Tibial nerve (tissue), 4 donors: ENCODE data around the gene CRYGN. TPM values are rescaled to one million over a fixed set of nuclear protein-coding genes. Genes with fewer than 3 reads are reported as not detected.
A peak's percentile ranks its signal among the peaks of the same experiment; 100 is the strongest.

ENCODE experiments used
- DNase-seq, 2 donors: peaks; one replicate each; pipeline ENCODE4 v3.0.0-alpha.2; 2019; ENCODE audit warnings: low spot score in 2 of 2
- H3K27ac ChIP-seq, 4 donors: fragments of 200-600 bp; sonication (generic) in 3 of 4; one replicate each; pipeline ENCODE4 v1.5.1; 2017 to 2019; ENCODE audit warnings: mild to moderate bottlenecking in 1 of 4
- H3K27me3 ChIP-seq, 2 donors: fragments of 200-600 bp; sonication (generic) in 1 of 2; one replicate each; pipeline versions ENCODE4 v1.5.1 to v1.6.0; 2017 to 2019
- H3K36me3 ChIP-seq, 3 donors: fragments of 200-600 bp; sonication (generic); one replicate each; pipeline ENCODE4 v1.5.1; 2018 to 2019
- H3K4me1 ChIP-seq, 4 donors: fragments of 200-600 bp; sonication (generic) in 3 of 4; one replicate each; pipeline ENCODE4 v1.5.1; 2017 to 2019
- H3K4me3 ChIP-seq, 4 donors: fragments of 200-600 bp; sonication (generic) in 3 of 4; one replicate each; pipeline ENCODE4 v1.5.1; 2017 to 2019; ENCODE audit warnings: mild to moderate bottlenecking in 1 of 4, moderate library complexity in 1 of 4
- H3K9me3 ChIP-seq, 4 donors: fragments of 200-600 bp; sonication (generic) in 3 of 4; one replicate each; pipeline ENCODE4 v1.5.1; 2017 to 2019
- CTCF ChIP-seq, 5 experiments: fragments of 200-600 bp in 3 of 5; fragments of 450-650 bp in 2 of 5; sonication (generic) in 3 of 5; IDR thresholded peaks; one replicate each; pipeline ENCODE4 v1.5.1; 2016 to 2019; ENCODE audit warnings: antibody characterized with exemption in 5 of 5, mild to moderate bottlenecking in 3 of 5, moderate library complexity in 2 of 5
- EP300 ChIP-seq, 2 donors: sonication (generic); formaldehyde crosslinking; IDR thresholded peaks; one replicate each; pipeline ENCODE4 v1.6.1; 2017; ENCODE audit warnings: antibody characterized with exemption in 2 of 2, mild to moderate bottlenecking in 1 of 2
- POLR2A ChIP-seq, 2 donors: fragments of 450-650 bp; IDR thresholded peaks; one replicate each; pipeline ENCODE4 v1.6.1; 2017; ENCODE audit warnings: antibody characterized with exemption in 2 of 2, mild to moderate bottlenecking in 2 of 2, moderate library complexity in 2 of 2
- WGBS, 2 donors: methylation state at CpG; one replicate each; pipeline ENCODE4 v1.1.5; 2018; 5-methylcytosine and 5-hydroxymethylcytosine counted together
- total RNA-seq, 4 donors: library from RNA; depleted of rRNA; stranded (reverse); fragments of >200 nt; gene quantifications; one replicate each; pipeline ENCODE4 v1.1.0, GENCODE V29; 2016

Gene CRYGN
- total RNA-seq, 4 donors from 2014 or later, result 0.59 to 1.5 (median 0.87) TPM; not detected in 1

- H3K4me1 ChIP-seq, result peaks cover 0 to 48% (median 41%) of the 10 kb centered on the region in 4 donors
- peak overlapping the region in 2 of 4 donors; percentile 41 to 89 for H3K27ac ChIP-seq
- no peak overlapping the region for H3K4me3 ChIP-seq
- 91 to 92% methylated on average over 16 of the region's 16 CpGs for WGBS, 2 donors
- H3K36me3 ChIP-seq, result no peaks in the 10 kb centered on the region
- no peaks in the 10 kb centered on the region for H3K27me3 ChIP-seq
- TF ChIP-seq CTCF (IDR thresholded peaks at IDR 0.05), result no peak
- no peak for TF ChIP-seq POLR2A (IDR thresholded peaks at IDR 0.05)
- TF ChIP-seq EP300 (IDR thresholded peaks at IDR 0.05), result no peak
- DNase-seq, result no peak
- no peaks in the 10 kb centered on the region for H3K9me3 ChIP-seq
Measured at GRCh38 chr7:151430391-151431205, 9.3 kb downstream of the CRYGN start.

DNA sequence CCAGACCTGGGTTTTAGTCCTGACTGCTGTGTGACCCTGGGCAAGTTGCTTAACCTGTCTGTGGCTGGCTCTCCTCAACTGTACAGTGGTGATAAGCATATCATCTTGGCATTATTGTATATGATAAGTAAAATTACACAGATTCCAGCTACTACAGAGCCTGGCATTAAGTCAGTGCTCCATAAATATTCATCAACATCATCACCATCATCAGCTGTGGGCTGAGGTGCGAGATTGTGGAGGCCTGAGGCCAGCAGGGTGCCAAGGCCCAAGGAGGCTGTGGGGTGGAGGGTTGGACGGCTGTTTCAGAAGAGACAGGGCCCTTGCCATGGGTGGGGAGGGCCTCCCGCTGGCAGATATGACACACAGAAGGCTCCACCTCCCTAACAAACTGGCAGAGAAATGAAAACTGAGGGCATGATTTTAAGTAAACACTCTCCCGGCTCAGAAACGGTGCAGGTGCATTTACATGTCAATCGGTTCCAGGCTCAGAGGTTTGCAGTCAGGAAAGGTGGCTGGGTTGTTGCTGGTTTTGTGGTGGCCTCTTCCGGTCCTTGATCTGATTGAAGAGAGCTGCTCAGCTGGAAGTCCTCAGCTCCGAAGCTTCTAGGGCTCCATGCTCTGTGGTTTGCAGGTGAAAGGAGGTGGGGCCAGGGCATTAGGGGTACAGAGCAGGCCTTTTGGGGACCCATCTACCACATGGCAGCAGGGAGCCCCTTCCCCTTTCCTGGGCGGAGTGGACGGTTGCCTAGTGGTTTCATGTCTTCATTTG, 10.2 kb downstream of the CRYGN start:
- Histone ChIP-seq H3K36me3 (no peaks in the 10 kb centered on the region), H3K27ac (peak overlapping the region in 3 of 4 donors; percentile 59 to 89 (median 82))

DNA sequence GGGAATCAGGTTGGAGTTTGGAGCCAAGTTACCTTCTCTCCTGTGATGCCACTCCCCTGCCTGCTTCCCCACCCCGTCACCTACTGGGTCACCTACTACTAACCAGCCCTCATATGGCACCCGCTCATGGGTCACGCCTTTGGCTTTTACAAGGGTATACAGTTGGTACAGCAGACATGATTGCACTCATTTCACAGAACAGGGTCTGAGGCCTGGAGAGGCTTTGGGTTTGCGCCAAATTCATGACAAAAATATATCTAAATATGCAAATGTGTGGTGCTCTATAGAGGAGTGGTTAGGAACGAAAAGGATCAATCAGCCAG, 10.7 kb downstream of the CRYGN start:
- H3K27ac ChIP-seq, result peak overlapping the region; percentile 13 to 89 (median 70)

More for the DNA sequence above, 10.2 kb downstream of the CRYGN start:
- TF ChIP-seq CTCF (IDR thresholded peaks at IDR 0.05) (no peak), POLR2A (IDR thresholded peaks at IDR 0.05) (no peak), EP300 (IDR thresholded peaks at IDR 0.05) (no peak)
- no peak overlapping the region for H3K4me3 ChIP-seq
- WGBS, 2 donors, result 48 to 55% methylated on average over 8 to 10 of the region's 10 CpGs
- no peak for DNase-seq
- H3K4me1 ChIP-seq, result peaks cover 0 to 53% (median 41%) of the 10 kb centered on the region in 4 donors
- H3K9me3 ChIP-seq, result no peaks in the 10 kb centered on the region
- no peaks in the 10 kb centered on the region for H3K27me3 ChIP-seq

DNA sequence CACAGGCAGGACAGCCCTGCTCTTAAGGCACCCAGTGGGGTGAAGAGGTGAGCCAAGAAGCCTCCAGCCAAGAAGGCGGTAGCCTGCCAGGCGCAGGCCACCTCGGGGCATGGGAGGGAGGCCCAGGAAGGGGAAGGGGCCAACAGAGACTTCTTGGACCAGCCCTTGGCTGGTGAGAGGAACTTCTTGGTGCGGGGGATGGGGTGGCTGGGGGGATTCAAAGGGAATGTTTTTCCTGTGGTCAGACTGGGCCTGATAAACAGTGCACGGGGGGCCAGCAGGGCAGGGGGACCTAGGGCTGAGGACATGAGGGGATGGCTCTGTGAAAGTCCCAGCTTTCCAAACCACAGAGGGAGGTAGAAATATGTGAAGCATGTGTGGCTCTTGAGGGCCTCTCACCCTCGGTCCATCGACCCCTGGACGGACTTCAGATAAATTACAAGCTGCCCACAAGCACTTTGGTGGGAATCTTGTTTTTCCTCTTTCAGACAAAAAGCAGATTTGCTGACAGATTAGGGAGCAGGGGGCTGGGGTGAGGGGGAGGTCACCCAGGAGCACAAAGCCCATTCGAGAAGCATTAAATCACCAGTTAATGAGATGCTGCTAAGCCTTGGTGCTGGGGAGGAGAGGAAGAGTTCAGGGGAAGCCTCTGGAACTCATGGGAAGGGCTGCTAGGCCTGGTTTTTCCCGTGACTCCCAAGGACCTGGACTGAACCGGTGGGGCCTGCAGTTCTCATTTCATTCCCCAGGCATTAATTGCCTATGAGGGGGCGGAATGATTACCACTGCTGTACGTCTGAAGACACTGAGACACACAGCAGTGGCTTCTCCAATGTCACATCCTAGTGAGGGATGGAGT, 11.3 kb downstream of the CRYGN start:
- peak overlapping the region; percentile 13 to 89 (median 70) for H3K27ac ChIP-seq

More for the DNA sequence above, 10.7 kb downstream of the CRYGN start:
- no peak for DNase-seq
- no peaks in the 10 kb centered on the region for H3K36me3 ChIP-seq
- WGBS, 2 donors, result 74 to 87% methylated on average over 5 of the region's 5 CpGs
- peaks cover 0 to 53% (median 41%) of the 10 kb centered on the region in 4 donors for H3K4me1 ChIP-seq
- no peaks in the 10 kb centered on the region for H3K9me3 ChIP-seq
- TF ChIP-seq EP300 (IDR thresholded peaks at IDR 0.05), result no peak
- TF ChIP-seq POLR2A (IDR thresholded peaks at IDR 0.05), result no peak
- no peak overlapping the region for H3K4me3 ChIP-seq
- no peaks in the 10 kb centered on the region for H3K27me3 ChIP-seq

More for the DNA sequence above, 11.3 kb downstream of the CRYGN start:
- TF ChIP-seq CTCF (IDR thresholded peaks at IDR 0.05), result no peak
- TF ChIP-seq POLR2A (IDR thresholded peaks at IDR 0.05), result no peak
- TF ChIP-seq EP300 (IDR thresholded peaks at IDR 0.05), result peak in 1 of 2 donors; percentile 8
- H3K4me3 ChIP-seq, result no peak overlapping the region
- no peaks in the 10 kb centered on the region for H3K27me3 ChIP-seq
- DNase-seq, result no peak
- no peaks in the 10 kb centered on the region for H3K9me3 ChIP-seq
- no peaks in the 10 kb centered on the region for H3K36me3 ChIP-seq
- H3K4me1 ChIP-seq, result peaks cover 0 to 53% (median 41%) of the 10 kb centered on the region in 4 donors
- WGBS, 2 donors, result 29 to 30% methylated on average over 10 to 13 of the region's 13 CpGs
